ENCODE data around the gene CLK3.
"Not testable (repeated sequence)": the region's sequence is repeated elsewhere in the genome, so short reads cannot be mapped to it uniquely, and the experiment has no call there.

CLK3 gene

DNA sequence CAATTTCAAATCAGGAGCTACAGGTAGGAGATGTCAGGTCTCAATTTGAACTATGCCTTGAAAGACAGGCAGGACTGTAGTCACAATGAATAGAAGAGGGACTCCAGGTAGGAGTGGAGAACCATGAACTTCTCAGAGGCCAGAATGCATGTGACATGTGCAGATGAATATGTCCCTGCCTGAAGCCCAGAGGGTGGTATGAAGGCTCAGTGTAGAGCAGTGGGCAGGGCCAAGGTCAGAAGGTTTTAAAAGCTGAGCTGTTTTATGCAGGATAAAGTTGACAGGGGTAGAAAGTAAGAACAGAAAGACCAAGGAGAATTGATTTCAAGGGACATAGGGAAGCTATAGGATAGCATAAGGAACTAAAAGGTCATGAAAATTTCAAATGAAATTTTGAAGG lies 30.8 kb downstream of the CLK3 start:
- DNase-seq: no peak

DNA sequence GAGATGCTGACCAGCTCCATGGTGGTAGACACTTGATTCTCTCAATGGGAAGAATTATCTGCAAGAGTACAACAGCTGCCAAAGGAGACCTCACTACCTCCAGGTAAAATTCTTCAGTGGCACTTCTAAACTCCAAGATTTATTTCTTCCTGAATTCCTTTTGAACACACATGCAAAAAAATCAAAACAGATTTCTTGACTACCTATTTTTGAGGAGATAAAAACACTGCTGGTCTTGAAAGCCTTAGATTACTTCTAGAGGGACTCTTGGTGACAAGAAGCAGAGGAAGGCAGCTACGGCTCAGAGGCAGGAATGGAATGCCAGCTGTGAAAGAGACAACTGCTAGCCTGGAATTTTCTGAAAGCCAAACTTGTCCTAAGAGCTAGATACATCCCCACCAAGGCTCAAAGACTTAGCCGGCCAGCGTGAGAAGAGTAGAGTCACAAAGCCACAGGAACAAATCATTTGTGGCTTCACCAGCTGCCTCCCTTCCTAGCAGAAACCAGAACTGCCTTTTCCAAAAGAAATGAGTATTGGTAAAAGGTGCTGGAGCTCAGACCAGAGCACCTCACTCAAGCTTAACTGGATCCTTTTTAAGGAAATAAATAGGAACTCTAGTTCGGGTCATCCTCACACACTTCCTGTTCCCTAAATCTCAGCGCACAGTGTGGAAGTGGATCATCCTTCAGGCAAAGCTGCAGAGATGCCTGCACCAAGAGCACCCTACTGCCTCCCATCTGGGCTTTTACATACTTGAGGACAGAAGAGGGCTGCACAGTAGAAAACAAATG lies 32.6 kb downstream of the CLK3 start:
- no peak for DNase-seq

DNA sequence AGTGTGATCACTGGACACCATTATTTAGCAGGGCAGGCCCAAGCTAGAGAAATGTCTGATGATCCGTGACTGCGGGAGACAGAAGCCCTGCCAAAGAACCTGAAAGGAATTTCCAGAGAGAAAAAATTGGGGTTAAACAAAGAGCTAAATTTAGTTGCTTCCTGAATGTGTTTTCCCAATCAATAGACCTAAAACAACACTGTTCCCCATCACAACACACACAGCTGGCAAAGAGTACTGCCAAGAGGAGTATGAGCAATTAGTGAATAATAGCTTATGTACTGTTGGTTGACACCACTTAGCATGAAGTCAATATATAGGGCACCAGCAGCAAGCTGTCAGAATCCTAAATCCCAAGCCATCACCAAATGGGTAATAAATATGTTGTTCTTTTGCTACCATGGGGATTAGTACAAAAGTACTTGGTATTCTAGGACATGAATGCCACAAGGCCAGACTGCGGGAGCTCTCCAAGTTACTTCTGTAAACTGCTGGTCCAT lies 35.7 kb downstream of the CLK3 start:
- no peak for DNase-seq

DNA sequence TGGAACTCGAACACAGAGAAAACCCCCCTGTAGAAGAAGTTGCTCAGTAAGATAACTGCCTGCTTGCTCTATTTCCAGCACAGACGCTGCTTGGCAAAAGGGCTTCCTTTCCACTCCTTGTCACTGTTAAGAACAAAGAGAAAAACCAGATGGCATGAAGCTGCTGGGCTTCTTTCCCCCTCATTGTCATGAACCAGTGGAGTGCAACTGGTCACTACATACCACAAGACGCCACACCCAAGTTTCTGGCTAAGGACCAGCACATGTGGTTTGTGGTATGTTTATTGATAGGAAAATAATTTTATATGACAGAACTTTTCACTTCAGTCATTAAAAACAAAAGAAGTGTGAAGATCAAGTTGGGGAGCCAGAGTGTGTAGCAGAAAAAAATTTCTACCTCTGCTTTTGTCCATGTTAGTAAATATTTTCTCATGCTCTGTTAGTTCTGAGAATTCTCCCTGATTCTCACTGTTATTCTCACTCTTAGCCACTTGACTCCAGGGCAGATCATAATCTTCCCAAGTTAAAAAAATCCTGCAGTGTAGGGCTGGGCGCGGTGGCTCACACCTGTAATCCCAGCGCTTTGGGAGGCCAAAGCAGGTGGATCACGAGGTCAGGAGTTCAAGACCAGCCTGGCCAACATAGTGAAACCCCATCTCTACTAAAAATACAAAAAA lies 37.9 kb downstream of the CLK3 start:
- DNase-seq: no peak

DNA sequence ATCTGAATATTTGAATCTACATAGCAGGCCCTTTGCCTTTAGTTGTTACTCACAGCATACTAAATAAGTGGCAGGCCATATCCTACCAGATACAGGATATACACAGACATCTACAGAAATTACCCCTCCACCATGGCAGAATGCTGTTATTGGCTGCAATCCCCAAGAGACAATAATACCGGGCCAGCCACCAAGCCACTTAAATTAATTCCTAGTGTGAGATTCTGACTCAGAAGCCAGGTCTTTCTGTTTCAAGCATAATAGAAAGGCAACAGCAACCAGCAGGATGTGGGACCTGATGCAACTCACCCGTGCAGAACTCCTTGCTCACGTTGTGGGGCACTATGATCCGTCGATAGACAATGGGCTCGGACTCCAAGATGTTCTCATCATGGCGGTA lies 39.8 kb downstream of the CLK3 start:
- no peak for DNase-seq

DNA sequence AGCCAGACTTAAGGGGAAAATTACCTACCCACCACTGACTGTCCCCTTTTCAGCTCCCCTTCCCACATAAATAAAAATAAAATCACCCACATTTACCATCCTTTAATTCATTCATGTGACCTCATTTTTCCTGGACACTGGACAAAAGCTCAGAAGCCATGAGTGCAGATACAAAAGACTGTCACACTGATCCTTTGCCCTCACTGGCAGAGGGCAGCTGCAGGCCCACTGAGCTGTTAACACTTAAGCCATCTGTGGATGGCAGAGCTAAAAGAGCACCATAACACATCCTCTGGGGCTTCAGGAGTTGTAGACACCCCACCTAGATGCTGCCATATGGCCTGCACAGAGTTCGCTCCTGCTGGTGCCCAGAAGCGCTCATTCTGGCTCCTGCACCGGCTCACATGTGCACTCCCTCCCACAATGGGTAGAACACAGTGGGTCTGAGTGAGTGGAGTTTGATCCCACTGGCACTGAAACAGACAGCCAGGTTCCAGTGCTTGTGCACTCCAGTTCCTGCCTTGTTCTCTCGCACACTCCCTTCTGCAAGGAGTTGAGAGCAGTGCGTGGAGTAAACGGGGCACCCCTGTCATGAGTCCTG lies 41.4 kb downstream of the CLK3 start:
- DNase-seq: no peak

DNA sequence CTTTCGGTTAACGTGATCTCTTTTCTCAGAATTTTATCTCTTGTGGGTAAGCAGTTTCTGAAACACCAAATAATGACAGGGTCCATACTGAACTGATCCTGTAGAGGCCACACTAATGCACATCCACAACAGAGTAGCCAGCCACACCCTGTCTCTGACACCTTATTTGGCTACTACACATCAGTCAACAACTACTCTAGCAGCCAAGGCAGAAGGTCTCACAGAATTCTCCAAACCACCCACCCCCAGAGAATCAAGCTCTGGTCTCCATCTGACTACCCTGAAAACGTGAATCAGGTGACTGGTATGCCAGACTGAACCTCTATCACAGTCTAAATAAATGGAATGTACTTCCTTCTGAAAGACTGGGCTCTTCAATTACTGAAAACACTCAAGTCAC lies 42.2 kb downstream of the CLK3 start:
- no peak for DNase-seq

DNA sequence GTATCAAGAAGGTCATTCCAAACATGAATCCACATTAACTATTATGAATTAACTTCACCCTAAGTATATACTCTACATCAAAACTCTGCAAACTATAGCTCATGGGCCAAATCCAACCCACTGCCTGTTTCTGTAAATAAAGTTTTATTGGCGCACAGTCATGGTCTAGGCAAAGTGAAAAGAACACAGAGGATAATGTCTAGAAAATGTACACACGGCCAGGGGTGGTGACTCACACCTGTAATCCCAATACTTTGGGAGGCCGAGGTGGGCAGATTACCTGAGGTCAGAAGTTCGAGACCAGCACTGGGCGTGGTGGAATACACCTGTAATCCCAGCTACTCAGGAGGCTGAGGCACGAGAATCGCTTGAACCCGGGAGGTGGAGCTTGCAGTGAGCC lies 45.6 kb downstream of the CLK3 start:
- not testable (repeated sequence) for DNase-seq

DNA sequence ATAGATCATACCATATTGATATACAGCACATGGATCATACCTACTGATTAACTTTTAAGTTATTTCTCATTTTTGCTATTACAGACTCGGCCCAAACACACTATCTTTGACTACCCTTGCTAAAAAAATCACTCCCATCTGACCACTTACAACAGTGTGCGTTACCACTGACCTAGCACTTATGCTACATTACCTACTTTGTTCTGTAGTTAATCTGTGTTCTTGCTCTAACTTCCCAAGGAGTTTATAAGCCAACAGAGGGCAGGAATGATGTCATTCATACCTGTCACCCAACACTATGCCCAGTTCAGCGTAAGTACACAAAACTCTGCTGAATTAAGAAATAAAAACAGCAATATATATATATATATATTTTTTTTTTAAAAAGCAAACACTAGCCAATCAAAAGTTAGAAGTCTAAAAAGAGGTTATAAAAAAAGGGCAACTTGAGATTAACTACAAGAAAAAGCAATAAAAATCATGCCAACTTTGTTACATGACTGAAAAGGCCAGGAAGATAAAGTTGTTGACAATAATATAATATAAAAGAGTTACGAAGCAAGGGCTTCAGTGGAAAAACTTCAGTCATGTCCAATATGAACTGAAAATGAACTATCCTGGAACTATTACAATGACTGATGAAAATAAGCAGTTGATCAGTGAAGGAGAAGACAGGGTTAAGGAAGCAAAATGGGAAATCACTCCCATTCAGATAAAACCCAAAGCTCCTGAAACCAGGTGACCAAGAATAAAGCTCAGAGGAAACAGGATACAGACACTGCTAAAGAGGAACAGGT lies 46.6 kb downstream of the CLK3 start:
- no peak for DNase-seq

DNA sequence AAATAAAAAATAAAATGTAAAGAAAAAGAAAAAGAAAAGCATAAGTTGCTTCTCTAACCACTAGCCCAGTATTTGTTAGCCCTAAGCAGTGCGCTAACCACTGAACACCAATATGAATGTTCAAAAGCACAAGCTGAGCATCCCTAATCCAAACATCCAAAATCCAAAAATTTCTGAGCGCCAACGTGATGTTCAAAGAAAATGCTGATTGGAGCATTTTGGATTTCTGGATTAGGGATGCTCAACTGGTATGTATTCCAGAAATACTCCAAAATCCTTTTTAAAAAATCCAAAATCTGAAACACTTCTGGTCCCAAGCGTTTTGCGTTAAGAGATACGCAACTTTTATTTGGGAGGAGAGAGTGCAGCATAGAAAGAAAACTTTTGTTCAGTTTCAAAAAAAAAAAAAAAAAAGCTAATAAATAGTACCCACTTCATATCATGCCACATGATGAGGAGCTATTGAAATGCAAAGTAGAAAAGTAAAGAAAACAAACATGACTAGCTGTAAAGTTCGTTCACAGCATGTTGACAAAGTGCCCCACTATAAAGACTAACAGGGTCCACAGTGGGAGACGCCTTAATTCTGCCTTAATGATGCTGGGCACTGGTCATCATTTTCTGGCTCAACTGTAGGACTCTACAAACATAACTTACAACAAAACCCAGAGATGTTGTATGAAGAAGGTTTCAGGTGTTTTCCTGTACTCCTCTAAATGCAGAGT lies 47.8 kb downstream of the CLK3 start:
- DNase-seq: no peak

DNA sequence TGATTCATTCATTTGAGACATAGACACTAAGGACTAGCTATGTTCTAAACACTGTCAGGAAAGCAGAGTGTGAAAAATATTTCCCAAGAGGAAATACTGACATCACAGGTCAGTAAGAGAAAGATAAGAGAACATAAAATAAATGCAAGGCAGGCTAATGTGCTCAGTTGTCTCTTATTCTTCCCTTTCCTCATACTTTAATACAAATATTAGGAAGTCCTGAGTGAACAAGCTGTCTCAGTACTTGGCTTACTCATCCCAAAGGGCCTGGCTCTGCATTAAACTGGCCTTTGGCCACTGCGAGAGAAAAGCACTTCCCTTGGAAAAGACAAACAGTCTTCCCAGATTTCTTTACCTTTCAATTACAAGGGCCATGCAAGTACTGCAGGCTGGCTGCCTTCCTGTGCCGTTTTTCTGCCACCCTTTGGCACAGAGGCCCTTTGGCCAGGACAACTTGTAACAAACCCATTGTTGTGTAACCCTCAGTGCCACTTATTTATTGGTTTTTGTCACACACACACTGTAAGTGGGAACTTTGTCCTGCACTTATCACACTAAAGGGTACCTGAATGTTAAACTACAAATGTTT lies 48.5 kb downstream of the CLK3 start:
- no peak for DNase-seq

DNA sequence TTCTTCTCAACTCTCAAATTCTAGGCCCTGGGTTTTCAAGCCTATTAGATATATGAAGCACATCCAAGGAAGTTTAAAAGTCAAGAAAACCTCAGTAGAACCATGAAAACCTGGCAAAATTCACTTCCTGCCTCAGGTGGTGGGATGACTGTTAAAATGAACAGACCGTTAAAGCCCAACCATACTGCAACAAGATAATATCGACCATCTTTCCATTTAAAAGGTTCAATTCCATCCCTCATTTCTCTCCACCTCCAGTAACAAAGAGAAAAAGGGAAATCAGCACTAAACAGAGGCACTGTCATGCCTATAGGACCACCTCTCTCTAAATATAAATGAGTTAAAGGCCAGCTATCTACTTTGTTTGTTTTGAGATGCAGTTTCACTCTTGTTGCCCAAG lies 49.0 kb downstream of the CLK3 start:
- DNase-seq: no peak

DNA sequence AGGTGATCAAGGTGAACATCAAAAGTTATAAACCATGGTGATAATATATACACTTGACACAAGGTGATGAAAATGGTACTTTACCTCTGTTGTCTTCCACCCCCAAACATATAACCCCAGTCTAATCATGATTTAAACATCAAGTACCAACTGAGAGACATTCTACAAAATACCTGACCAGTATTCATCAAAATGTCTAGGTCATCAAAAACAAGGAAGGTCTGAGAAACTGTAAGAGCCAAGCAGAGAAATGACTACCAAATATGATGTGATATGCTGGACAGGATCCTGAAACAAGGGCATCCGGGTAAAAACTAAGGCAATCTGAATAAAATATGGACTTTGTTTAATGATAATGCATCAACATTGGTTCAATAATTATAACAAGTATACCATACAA lies 52.3 kb downstream of the CLK3 start:
- no peak for DNase-seq

DNA sequence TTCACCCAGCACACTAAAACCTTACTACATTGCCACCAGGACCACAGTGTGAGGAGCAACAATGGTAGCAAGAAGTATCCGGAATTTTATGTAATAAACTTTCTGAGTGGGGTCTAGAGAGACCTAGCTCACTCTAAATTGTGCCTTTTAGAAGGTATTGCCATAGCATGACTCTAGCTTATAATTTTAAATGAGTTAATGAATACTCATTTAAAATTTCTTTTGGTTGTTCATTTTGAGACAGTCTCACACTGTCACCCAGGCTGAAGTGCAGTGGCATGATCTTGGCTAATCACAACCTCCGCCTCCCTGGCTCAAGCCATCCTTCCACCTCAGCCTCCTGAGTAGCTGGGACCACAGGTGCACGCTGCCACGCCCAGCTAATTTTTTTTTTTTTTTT lies 54.0 kb downstream of the CLK3 start:
- no peak for DNase-seq

DNA sequence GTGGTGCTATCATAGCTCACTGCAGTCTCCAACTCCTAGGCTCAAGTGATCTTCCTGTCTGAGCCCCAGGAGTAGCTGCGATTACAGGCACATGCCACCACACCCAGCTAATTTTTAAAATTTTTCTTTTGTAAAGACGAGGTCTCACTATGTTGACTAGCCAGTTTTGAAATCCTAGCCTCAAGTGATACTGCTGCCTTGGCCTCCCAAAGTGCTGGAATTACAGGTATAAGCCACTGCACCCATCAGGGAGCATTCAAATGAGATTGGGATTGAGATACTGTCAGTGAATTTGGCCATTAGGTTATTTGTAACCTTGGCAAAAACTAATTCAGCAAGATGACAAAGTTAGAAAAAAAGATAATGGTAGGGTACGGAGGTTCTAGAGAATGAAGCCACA lies 58.5 kb downstream of the CLK3 start:
- no peak for DNase-seq

DNA sequence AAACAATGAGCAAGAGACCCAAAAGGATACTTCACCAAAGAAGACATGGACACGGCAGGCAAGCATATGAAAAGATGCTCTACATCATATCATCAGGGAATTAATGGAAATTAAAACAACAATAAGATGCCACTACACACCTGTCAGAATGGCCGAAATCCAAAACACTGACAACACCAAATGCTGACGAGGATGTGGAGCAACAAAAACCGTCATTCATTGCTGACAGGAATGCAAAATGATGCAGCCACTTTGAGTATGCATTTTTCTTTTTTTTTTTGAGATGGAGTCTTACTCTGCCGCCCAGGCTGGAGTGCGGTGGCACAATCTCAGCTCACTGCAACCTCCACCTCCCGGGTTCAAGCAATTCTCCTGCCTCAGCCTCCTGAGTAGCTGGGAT lies 61.2 kb downstream of the CLK3 start:
- no peak for DNase-seq
